PC-9 (cell line): ENCODE measurements around the gene NCK2.

Source experiments
- EZH2 ChIP-seq: fragments of 200-600 bp; sonication (generic); IDR thresholded peaks from 2 replicates; pipeline ENCODE4 v1.8.0; 2017; ENCODE audit warnings: antibody characterized with exemption, low read depth
- TF ChIP-seq, protein P1 (sequence below): fragments of 200-600 bp; sonication (generic); conservative IDR thresholded peaks from 2 replicates; pipeline ENCODE4 v1.6.1; 2017; ENCODE audit warnings: mixed run types, antibody characterized with exemption, mild to moderate bottlenecking, moderate library complexity

DNA sequence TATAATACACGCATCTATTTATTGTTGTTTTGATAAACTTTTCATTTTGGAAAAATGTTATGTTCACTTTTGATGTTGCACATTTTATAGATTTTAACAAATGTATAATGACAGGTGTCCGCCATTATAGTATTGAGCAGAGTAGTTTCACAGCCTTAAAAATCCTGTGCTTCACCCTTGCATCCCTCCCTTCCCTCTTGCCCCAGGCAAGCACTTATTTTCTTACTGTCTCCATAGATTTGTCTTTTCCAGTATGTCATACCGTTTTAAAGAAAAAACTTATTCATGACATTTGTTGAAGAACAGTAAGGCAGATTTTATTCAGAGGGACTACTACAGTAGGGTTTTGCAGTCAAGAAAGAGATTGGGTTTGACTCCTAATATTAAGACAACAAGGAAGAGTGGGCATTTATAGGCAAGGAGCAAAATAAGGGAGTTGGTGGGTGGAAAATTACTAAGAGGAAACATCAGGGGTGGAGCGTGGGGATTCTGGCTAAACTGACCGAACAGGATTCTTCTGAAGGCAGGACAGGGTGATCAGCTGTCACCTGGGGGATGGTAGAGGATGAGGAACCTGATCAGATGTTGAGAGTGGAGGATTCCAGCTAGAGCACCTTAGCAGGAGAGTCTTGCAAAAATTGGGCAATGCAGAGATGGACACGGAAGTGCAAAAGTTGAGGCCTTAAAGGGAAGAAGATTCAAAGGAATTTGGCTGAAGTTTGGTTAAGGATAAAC lies 108.8 kb downstream of the NCK2 start:
- TF ChIP-seq, protein P1, sequence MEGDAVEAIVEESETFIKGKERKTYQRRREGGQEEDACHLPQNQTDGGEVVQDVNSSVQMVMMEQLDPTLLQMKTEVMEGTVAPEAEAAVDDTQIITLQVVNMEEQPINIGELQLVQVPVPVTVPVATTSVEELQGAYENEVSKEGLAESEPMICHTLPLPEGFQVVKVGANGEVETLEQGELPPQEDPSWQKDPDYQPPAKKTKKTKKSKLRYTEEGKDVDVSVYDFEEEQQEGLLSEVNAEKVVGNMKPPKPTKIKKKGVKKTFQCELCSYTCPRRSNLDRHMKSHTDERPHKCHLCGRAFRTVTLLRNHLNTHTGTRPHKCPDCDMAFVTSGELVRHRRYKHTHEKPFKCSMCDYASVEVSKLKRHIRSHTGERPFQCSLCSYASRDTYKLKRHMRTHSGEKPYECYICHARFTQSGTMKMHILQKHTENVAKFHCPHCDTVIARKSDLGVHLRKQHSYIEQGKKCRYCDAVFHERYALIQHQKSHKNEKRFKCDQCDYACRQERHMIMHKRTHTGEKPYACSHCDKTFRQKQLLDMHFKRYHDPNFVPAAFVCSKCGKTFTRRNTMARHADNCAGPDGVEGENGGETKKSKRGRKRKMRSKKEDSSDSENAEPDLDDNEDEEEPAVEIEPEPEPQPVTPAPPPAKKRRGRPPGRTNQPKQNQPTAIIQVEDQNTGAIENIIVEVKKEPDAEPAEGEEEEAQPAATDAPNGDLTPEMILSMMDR: no peak
- TF ChIP-seq EZH2: no peak
